HPDE6-E6E7 (cell line): ENCODE measurements around the gene CCZ1.
"Not testable (repeated sequence)": the region's sequence is repeated elsewhere in the genome, so short reads cannot be mapped to it uniquely, and the experiment has no call there.

Source experiments
- DNase-seq: peaks from one replicate; pipeline ENCODE4 v3.0.0; 2011; ENCODE audit warnings: missing footprints; ENCODE audit errors: extremely low spot score

CCZ1 gene

DNA sequence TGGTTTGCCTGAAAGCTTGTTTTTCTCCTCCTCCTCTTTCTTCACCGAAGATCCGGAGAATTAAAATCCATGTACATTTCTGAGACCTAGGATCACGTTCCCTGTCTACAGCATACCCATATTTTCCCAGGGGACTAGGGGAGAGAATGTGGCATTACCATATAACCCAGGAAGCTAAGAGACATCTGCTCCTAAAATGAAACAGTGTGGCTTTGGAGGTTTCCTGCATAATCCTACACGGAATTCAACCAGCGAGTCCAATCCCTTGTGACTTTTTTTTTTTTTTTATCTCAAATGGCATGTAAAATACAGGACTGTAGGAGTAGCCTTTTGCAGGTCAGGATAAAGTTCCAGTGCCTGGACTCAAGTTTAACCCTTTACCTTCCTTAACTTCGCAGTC, 10.3 kb downstream of the CCZ1 start:
- not testable (repeated sequence) for DNase-seq

DNA sequence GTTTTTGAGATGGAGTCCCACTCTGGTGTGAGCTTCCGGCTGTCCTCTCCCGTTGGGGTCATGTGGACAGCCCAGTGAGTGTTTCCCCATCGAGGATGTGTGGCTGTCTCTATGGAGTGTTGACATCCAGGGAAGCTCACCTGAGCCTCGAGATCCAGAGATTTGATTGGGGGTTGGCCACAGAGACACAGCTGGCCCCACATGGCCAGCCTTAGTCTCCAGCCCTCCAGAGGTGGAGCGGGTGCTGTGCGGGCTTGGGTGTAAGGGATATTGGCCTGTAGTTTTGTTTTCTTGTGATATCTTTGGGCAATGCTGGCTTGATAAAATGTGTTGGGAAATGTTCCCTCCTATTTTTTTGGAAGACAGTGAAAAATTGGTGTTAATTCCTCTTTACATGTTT, 18.0 kb downstream of the CCZ1 start:
- DNase-seq = not testable (repeated sequence)

DNA sequence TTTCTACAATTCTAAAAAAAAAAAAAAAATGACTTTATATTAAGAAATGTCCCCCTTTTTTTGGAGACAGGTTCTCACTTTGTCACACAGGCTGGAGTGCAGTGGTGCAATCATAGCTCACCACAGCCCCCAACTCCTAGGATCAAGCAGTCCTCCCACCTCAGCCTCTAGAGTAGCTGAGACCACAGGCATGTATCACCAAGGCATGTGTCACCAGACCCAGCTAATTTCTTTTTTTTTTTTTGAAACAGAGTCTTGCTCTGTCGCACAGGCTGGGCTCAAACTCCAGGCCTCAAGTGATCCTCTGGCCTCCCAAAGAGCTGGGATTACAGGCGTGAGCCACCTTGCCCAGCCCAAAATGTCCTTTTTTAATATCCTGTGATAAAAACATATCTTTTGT, 25.6 kb downstream of the CCZ1 start:
- DNase-seq = not testable (repeated sequence)

DNA sequence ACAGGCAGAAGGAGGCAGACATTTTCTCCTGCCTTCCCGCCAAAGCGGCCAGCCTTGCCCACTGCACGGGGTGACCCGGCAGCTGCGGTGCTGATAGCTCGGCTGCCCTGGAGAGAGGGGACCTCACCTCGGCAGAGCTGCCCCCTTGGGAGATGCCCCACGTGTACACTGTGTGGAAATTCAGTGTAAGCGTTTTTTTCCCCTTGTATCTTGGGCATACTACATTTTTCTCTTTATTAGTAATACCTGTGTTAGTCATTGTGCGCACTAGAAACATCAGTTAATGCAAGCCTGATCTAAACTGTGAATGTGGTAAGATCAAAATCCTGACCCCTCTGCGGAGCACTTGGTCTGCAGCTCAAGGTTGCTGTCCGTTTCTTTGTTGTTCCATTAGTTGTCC, 26.1 kb downstream of the CCZ1 start:
- not testable (repeated sequence) for DNase-seq

DNA sequence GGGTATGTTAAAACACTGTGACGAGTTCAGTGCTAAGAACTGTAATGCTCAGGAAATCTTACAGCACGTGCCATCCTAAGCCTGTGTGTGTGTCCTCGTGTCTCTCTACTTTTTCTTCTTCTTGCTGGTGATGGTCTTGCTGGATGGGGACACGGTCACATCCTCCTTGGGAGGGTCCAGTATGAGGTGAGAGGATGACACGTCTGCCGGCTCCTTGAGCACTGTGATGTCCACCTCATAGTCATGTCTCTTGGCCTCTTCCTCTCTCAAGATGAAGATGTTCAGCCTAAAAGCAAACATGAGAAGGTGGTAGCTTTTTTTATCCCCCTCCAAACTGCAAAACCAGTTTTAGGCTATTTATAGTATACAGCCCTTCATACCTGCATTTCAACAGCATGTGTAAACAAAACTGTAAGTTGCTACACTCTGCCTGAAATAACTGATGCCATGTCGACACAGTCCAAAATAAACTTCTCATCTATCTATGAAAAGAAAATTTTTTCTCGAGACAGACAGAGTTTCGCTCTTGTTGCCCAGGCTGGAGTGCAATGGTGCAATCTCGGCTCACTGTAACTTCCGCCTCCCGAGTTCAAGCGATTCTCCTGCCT, 27.8 kb downstream of the CCZ1 start:
- DNase-seq = not testable (repeated sequence)

DNA sequence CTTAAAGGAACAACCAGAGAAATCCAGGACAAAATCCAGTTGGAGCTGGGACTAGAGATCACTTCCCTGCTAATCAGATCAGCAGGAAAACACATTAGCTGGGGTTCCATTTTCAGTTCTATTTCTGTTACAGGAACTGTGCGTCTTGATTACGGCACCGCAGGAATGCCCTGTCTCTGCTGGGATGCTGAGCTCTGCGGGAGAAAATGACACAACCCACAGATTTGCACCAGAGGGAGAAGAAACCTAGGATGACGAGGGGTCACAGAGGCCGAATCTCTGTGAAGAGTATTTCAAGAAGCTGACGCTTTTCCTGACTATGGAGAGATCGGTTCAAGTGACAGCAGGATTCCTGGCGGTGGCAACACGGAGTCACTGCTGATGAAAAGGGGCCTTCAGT, 31.8 kb downstream of the CCZ1 start:
- not testable (repeated sequence) for DNase-seq

DNA sequence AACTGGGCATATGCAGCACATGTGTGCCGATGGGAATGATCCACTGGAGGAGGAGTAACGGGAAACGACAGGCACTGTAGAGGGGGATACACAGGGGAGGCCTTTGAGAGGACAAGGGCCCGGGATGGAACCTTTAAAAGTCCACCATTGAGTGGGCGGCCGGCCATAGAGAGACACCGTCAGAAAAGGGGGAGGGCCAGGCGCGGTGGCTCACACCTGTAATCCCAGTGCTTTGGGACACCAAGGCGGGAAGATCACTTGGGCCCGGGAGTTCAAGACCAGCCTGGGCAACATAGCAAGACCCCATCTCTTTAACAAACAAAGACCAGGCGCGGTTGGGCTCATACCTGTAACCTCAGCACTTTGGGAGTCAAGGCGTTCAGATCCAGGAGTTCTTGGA, 32.7 kb downstream of the CCZ1 start:
- DNase-seq = not testable (repeated sequence)

DNA sequence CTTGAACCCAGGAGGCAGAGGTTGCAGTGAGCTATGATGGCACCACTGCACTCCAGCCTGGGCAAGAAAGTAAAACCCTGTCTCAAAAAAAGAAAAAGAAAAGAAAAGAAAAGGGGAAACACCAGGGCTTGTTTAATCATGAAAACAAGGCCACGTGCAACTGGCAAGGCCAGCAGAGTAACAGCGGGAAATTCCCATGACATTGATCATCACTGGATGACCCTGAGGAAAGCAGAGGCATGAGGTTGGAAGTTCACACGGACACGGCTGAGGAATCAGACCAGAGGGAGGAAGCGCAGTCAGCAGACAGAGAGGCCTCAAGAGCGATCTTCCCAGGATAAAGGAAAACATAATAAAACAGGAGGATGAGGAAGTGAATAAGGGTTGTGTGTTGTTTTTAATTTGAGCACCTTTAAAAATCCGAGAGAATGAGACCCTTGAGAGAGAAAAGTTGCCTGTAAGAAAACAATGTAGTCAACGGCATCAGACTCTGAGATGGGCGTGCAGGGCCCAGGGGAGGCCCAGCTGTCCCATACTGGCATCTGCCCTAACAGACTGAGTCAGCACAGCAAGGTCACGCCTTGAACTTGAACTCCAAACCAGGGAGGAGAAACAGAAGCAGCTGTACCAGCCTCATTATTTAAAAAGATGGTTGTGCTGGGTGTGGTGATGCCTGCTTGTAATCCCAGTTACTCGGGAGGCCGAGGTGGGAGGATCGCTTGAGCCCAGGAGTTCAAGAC, 33.5 kb downstream of the CCZ1 start:
- not testable (repeated sequence) for DNase-seq

DNA sequence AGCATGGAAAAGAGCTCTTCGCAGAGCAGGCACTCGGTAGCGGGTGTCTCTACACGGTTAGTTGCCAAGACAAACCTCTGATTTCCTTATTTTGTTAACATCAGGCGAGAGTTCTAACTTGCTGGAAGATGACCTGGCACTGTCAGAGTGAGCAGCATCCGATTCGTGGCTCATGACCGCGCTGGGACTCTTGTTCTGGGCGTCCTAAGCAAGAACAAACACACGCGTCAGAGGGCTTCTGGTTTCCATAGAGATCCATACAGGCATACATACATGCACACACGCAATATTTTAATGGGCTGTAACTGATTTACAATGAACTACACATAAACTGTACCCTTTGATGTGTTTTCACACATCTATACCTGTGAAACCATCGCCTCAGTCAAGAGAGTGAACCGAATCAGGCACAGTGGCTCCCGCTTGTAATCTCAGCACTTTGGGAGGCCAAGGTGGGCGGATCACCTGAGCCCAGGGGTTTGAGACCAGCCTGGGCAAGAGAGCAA, 36.5 kb downstream of the CCZ1 start:
- not testable (repeated sequence) for DNase-seq

DNA sequence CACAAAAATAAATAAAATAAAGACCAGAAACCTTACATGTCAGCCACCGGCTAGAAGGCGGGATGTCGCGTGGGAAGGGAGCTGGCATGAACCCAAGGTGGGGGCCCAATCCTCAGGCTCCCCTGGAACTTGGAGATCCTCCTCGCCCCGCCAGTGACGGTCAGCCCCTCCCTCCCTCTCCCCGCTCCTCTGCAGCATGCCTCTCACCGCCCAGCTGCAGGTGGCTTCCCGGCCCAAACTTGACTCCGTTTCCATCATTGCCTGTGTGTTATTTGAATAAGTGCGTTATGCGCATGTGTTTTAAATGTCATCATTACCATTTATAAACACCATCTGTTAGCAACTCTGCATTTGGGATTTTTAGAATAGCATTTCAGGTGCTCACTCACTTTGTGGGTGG, 64.7 kb downstream of the CCZ1 start:
- not testable (repeated sequence) for DNase-seq

DNA sequence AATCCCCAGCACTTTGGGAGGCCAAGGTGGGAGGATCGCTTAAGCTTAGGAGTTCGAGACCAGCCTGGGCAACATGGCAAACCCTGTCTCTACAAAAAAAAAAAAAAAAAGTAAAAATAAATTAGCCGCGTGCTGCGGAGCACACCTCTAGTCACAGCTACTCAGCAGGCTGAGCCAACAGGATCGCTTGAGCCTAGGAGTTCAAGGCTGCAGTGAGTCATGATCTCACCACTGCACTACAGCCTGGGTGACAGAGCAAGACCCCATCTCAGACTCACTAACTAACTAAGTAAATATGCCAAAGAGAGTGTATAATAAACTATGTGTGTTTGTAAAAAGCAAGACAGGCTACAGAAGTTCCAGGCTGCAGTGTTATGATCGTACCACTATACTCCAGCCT, 65.3 kb downstream of the CCZ1 start:
- not testable (repeated sequence) for DNase-seq

DNA sequence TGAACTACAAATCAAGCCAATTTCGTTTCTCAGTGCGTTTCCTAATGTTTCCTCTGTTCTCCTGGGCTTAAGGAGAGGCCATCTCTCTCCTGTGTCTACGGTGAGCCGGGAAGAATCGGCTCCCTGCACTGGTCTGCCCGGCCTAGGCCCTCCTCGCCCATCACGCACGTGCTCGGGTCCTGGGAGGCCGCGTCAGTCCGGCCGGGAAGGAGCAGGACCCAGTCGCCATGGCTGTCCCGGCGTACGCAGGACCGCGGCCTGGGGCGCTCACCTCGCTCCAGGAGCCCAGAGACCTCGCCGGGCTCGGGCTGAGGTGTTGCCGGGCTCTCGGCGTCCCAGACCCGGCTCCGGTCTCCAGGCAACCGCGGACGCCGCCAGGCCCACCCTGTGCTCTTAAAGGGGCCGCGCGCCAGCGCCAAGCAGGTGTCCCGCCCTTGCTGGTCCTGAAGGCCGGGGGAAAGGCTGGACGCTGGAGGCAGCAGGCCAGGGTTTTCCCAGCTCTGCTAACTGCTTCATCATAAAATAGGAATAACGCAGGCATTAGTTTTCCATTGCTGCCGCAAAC, 71.9 kb downstream of the CCZ1 start, which contains the start of gene RSPH10B:
Gene RSPH10B (minus strand): TSS at position 343 of the 565 bp plus-strand sequence. CDS start 3,573 bp downstream, outside the sequence.
- not testable (repeated sequence) for DNase-seq

DNA sequence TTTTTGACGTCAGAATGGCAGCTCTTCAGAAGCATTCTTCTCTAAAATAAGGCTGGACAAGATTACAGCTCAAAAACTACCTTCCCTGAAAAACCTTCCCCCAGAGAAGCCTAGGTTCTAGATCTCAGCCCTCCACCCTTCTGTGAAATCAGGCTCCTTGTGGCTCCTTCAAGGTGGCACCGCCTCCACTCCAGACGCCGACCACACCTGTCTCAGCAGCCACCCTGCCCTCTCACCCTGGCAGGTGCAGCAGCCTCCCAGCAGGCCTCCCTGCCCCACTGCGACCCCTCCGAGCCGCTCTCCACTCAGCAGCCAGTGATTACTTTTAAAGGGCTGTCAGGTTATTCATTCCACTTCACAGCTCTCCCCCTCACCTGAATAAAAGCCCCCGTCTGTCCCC, 75.0 kb downstream of the CCZ1 start:
- not testable (repeated sequence) for DNase-seq
